Measurements from ENCODE around the gene H19. TPM values are rescaled to one million over a fixed set of nuclear protein-coding genes. Genes with fewer than 3 reads are reported as not detected.

The H19 gene
- total RNA-seq, 1 donor: 161 TPM

- DNase-seq (ENCODE audit: low read depth): no peak
- no peak for TF ChIP-seq CTCF (IDR thresholded peaks at IDR 0.05; ENCODE audit: insufficient read depth, low read depth, low read length)
Observed at GRCh38 chr11:1975185-1975584, 22.5 kb downstream of the H19 start.

GRCh38 chr11:1970956-1971355 lies 26.7 kb downstream of the H19 start:
- no peak for DNase-seq (ENCODE audit: low read depth)
- TF ChIP-seq CTCF (IDR thresholded peaks at IDR 0.05; ENCODE audit: insufficient read depth, low read depth, low read length): no peak
- H3K4me3 ChIP-seq (ENCODE audit: low read depth, low read length): no peak overlapping the region

More at GRCh38 chr11:1975185-1975584, 22.5 kb downstream of the H19 start:
- H3K4me3 ChIP-seq (ENCODE audit: low read depth, low read length): no peak overlapping the region

- no peak for DNase-seq (ENCODE audit: low read depth)
Observed at GRCh38 chr11:1969776-1970175, 27.9 kb downstream of the H19 start.

GRCh38 chr11:1969035-1969434 lies 28.6 kb downstream of the H19 start:
- no peak for DNase-seq (ENCODE audit: low read depth)

More at GRCh38 chr11:1969776-1970175, 27.9 kb downstream of the H19 start:
- TF ChIP-seq CTCF (IDR thresholded peaks at IDR 0.05; ENCODE audit: insufficient read depth, low read depth, low read length): no peak
- no peak overlapping the region for H3K4me3 ChIP-seq (ENCODE audit: low read depth, low read length)

DNA sequence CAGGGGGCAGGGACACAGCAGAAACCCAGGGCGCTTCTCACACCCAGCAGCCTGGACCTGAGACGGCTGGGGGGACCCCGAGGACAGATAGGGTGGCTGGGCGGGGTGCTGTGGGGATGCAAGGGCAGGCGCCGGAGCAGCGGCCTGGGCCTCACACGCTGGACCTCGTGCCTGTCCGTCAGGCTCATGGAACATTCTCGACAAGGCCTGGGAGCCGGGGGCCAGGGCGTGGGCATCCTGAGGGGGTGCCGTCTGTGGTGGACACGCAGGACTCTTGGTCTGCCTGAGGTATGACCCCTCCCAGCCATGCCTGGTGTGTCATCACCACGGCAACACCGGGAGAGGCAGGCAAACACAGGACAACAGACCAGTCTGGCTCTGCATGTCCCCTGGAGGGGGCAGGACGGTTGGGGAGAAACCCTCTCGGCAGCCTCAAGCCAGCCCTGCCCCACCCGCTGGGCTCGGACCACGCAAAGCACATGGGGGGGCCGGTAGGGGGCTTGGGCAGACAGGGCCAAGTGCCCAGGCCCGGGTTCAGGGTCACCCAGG lies 29.1 kb downstream of the H19 start:
- H3K4me3 ChIP-seq (ENCODE audit: low read depth, low read length): no peak overlapping the region
- no peak for DNase-seq (ENCODE audit: low read depth)
- TF ChIP-seq CTCF (IDR thresholded peaks at IDR 0.05; ENCODE audit: insufficient read depth, low read depth, low read length): no peak

More at GRCh38 chr11:1969035-1969434, 28.6 kb downstream of the H19 start:
- no peak overlapping the region for H3K4me3 ChIP-seq (ENCODE audit: low read depth, low read length)
- TF ChIP-seq CTCF (IDR thresholded peaks at IDR 0.05; ENCODE audit: insufficient read depth, low read depth, low read length): no peak

DNA sequence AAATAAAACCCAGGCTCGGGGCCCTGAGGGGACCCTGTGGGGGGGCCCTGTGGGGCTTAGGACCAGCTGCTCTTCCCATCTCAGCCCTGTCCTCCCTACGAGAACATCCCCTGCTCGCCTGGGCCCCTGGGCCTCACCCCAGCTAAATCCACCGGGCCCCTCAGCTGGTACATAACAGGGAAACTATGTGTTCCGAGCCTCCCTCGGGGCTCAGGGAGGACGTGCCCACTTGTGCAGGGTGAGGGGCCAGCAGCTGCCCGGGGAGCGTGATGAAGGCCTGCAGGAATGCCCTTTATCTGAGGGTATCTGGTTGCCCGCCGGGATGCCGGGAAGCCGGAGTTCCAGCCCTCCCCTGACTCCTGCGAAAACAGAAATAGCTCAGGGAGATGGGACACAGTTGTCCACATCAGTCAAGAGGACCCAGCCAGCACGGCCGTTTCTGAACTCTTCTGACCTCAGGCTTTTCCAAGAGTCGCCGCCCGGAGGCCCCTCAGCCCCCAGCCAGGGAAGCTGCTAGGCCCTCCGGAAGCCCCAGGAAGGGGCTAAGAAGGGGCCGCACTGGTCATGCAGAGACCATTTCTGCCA lies 29.9 kb downstream of the H19 start:
- DNase-seq (ENCODE audit: low read depth): no peak
- H3K4me3 ChIP-seq (ENCODE audit: low read depth, low read length): no peak overlapping the region
- no peak for TF ChIP-seq CTCF (IDR thresholded peaks at IDR 0.05; ENCODE audit: insufficient read depth, low read depth, low read length)

GRCh38 chr11:1966531-1966930 lies 31.1 kb downstream of the H19 start:
- DNase-seq (ENCODE audit: low read depth): no peak
- H3K4me3 ChIP-seq (ENCODE audit: low read depth, low read length): no peak overlapping the region
- no peak for TF ChIP-seq CTCF (IDR thresholded peaks at IDR 0.05; ENCODE audit: insufficient read depth, low read depth, low read length)
